GM12878 (cell line): ENCODE results near the gene DDX5. TPM values are rescaled to one million over a fixed set of nuclear protein-coding genes. Genes with fewer than 3 reads are reported as not detected.

Source experiments
- ATAC-seq: fragments of 200-7000 bp; cut with Tn5 transposase; 3 replicates; pipeline ENCODE4 v1.9.1; 2020; ENCODE audit warnings: mild to moderate bottlenecking, moderate library complexity
- BruUV-seq: library from RNA; stranded (reverse); fragments of 400-500 nt; replicated peaks from 2 replicates; lab custom pipeline; 2021; lab: Mats Ljungman, UMichigan
- CTCF ChIA-PET: fragments of 300-600 bp; sonication (Branson Sonifier 250); formaldehyde crosslinking; extraction: SDS; loops from one replicate; lab custom pipeline; 2021; ENCODE audit warnings: inconsistent platforms; lab: Yijun Ruan, JAX
- POLR2A ChIA-PET: fragments of 350-600 bp; formaldehyde crosslinking; extraction: SDS; loops from one replicate; lab custom pipeline; 2021; ENCODE audit warnings: inconsistent platforms; lab: Charles Lee
- RAD21 ChIA-PET: fragments of 300-600 bp; sonication (Branson Sonifier 250); formaldehyde crosslinking; loops from one replicate; lab custom pipeline; 2023; ENCODE audit warnings: antibody characterized with exemption; ENCODE audit not compliant: unreplicated experiment; lab: Charles Lee
- SMC1A ChIA-PET: fragments of 300-600 bp; sonication (Branson Sonifier 250); formaldehyde crosslinking; loops from one replicate; lab custom pipeline; 2023; ENCODE audit not compliant: unreplicated experiment, uncharacterized antibody; lab: Charles Lee
- DNase-seq: peaks from one replicate; pipeline ENCODE4 v3.0.0-alpha.2; 2011; ENCODE audit warnings: low read depth, low spot score
- FAIRE-seq: peaks from 3 replicates; lab custom pipeline; 2011; peaks lifted over from hg19 to GRCh38; lab: Jason Lieb, UNC
- H2AFZ ChIP-seq: 2 replicates; pipeline ENCODE4 v1.6.0; 2011; ENCODE audit warnings: low read depth, low read length, control low read depth; ENCODE audit not compliant: control insufficient read depth
- H3K27ac ChIP-seq: 2 replicates; pipeline ENCODE4 v1.5.1; 2011; ENCODE audit warnings: control low read depth; ENCODE audit not compliant: control insufficient read depth, insufficient read depth
- H3K27me3 ChIP-seq, 2 experiments: replicated peaks in 1 of 2; 2 replicates each; pipeline versions ENCODE4 v1.6.0 to v1.6.1; 2011; ENCODE audit warnings: low read length in 1 of 2; ENCODE audit not compliant: control insufficient read depth in 2 of 2, insufficient read depth in 2 of 2
- H3K36me3 ChIP-seq, 2 experiments: 2 replicates each; pipeline ENCODE4 v1.5.1; 2011; ENCODE audit warnings: low read length in 1 of 2; ENCODE audit not compliant: control insufficient read depth in 2 of 2, insufficient read depth in 2 of 2
- H3K4me1 ChIP-seq: 2 replicates; pipeline ENCODE4 v1.6.1; 2011; ENCODE audit warnings: mild to moderate bottlenecking, low read length, moderate library complexity, mixed read lengths; ENCODE audit not compliant: control insufficient read depth, insufficient read depth
- H3K4me2 ChIP-seq: 2 replicates; pipeline ENCODE4 v1.6.0; 2011; ENCODE audit warnings: control low read depth; ENCODE audit not compliant: control insufficient read depth, insufficient read depth
- H3K4me3 ChIP-seq: fragments of 200-600 bp; sonication (generic); 2 replicates; pipeline ENCODE4 v1.5.1; 2016
- H3K79me2 ChIP-seq: 2 replicates; pipeline ENCODE4 v1.6.0; 2011; ENCODE audit warnings: low read length; ENCODE audit not compliant: control insufficient read depth, insufficient read depth
- H3K9ac ChIP-seq: 2 replicates; pipeline ENCODE4 v1.8.0; 2011; ENCODE audit warnings: low read length, control low read depth, mixed read lengths; ENCODE audit not compliant: control insufficient read depth, insufficient read depth
- H3K9me3 ChIP-seq: replicated peaks from 3 replicates; pipeline ENCODE4 v1.5.1; 2011; ENCODE audit warnings: mild to moderate bottlenecking, low read length; ENCODE audit not compliant: control insufficient read depth, insufficient read depth
- H4K20me1 ChIP-seq: 2 replicates; pipeline ENCODE4 v1.6.0; 2011; ENCODE audit not compliant: control insufficient read depth, insufficient read depth
- ASH2L ChIP-seq: fragments of 300-600, 200-600 bp; sonication (generic); IDR thresholded peaks from 2 replicates; pipeline ENCODE4 v1.6.1; 2017; ENCODE audit warnings: low read depth, mild to moderate bottlenecking, borderline replicate concordance
- BHLHE40 ChIP-seq, 2 experiments: fragments of 450-650 bp in 1 of 2; IDR thresholded peaks; 2 replicates each; pipeline ENCODE4 v1.6.1; 2011 to 2017; ENCODE audit warnings: low read depth in 2 of 2, borderline replicate concordance in 1 of 2, improper control_type of control experiment in 1 of 2, low read length in 1 of 2, mild to moderate bottlenecking in 1 of 2
- CTCF ChIP-seq, 3 experiments: IDR thresholded peaks in 2 of 3; conservative IDR thresholded peaks in 1 of 3; 2 replicates each; pipeline ENCODE4 v1.5.1; 2011; ENCODE audit warnings: low read depth in 3 of 3, low read length in 3 of 3, mild to moderate bottlenecking in 3 of 3, control low read depth in 2 of 3, moderate library complexity in 2 of 3, inconsistent platforms in 1 of 3, mixed read lengths in 1 of 3; ENCODE audit not compliant: control insufficient read depth in 2 of 3, insufficient read depth in 1 of 3; ENCODE audit errors: extremely low read depth in 1 of 3
- EED ChIP-seq: sonication (generic); IDR thresholded peaks from 2 replicates; pipeline ENCODE4 v1.6.1; 2016; ENCODE audit warnings: antibody characterized with exemption, low read depth
- NRF1 ChIP-seq: conservative IDR thresholded peaks from 2 replicates; pipeline ENCODE4 v1.6.1; 2011; ENCODE audit warnings: mild to moderate bottlenecking, low read depth, low read length, improper control_type of control experiment
- SIN3A ChIP-seq: IDR thresholded peaks from 2 replicates; pipeline ENCODE4 v1.6.1; 2012; ENCODE audit warnings: low read depth, low read length, improper control_type of control experiment
- WGBS: methylation state at CpG from one replicate; pipeline ENCODE4 v1.1.6; 2016; ENCODE audit warnings: low lambda C conversion rate; ENCODE audit not compliant: insufficient replicate concordance, insufficient coverage; ENCODE audit errors: missing lambda C conversion rate; 5-methylcytosine and 5-hydroxymethylcytosine counted together
- in situ Hi-C: fragments of 300-500 bp; cut with MboI; formaldehyde crosslinking; loops from 9 replicates; pipeline ENCODE4 v1.14.3; 2018; ENCODE audit warnings: mixed read lengths
- intact Hi-C: fragments of 100-400 bp; cut with micrococcal nuclease; formaldehyde crosslinking; loops from one replicate; pipeline ENCODE4 v1.14.2; 2022; ENCODE audit not compliant: unreplicated experiment
- polyA plus RNA-seq, 11 experiments: library from polyadenylated mRNA; depleted of rRNA in 4 of 11; unstranded in 6 of 11; stranded (reverse) in 5 of 11; fragments of >200 nt; fragmentation: Nextera tagmentation in 4 of 11; fragmentation: Illumina TruSeq in 1 of 11; extraction: Ambion mirVana in 4 of 11; extraction: Trizol in 1 of 11; gene quantifications; 1 replicate in 1 of 11; 2 replicates in 10 of 11; pipeline versions ENCODE4 v1.2.1 to v1.2.3, GENCODE V29; 2011 to 2016; ENCODE audit warnings: inconsistent platforms in 2 of 11, missing spikeins in 2 of 11, low read depth in 1 of 11
- total RNA-seq, 4 experiments: library from RNA; depleted of rRNA in 3 of 4; stranded (reverse); fragments of >200 nt in 3 of 4; fragmentation: Illumina TruSeq in 1 of 4; extraction: Trizol in 1 of 4; gene quantifications; 2 replicates each; pipeline versions ENCODE4 v1.2.1 to v1.2.3, GENCODE V29; 2013 to 2021

Gene DDX5
- total and polyA plus RNA-seq, 10 of the 15 experiments (the other 5 are each of a cell fraction or from before 2014, with no cell fraction given), result 257 to 1,423 (median 719) TPM

GRCh38 chr17:64472564-64472963 lies 33.5 kb downstream of the DDX5 start:
- BruUV-seq, result no TSS peak
- RAD21 ChIA-PET, result no interaction called here
- intact Hi-C loops (no loop called here), in situ Hi-C loops (no loop called here)
- no peak for DNase-seq
- H4K20me1 ChIP-seq, result no peaks in the 10 kb centered on the region
- 73% methylated on average over 2 of the region's 2 CpGs for WGBS
- H3K4me2 ChIP-seq, result no peak overlapping the region
- no peak for ATAC-seq
- POLR2A ChIA-PET, result no interaction called here
- SMC1A ChIA-PET, result interaction anchor here (0.6 kb wide), 1 partner anchor 177 kb away, joined by 3 read pairs; no protein-coding TSS in a partner anchor
- CTCF ChIA-PET, result interaction anchor here (1.2 to 1.4 kb wide), 2 partner anchors 18 to 53 kb away, joined by 5 to 6 read pairs; no protein-coding TSS in a partner anchor
- H3K9ac ChIP-seq, result no peak overlapping the region
- H3K79me2 ChIP-seq, result no peaks in the 10 kb centered on the region
- peaks cover 0 to 5% of the 10 kb centered on the region in 2 experiments; a peak in 1 of 4 replicates for H3K36me3 ChIP-seq
- FAIRE-seq, result no peak
- no peak overlapping the region for H3K4me3 ChIP-seq
- no peak overlapping the region for H3K27ac ChIP-seq
- no peaks in the 10 kb centered on the region for H3K9me3 ChIP-seq
- no peak overlapping the region for H2AFZ ChIP-seq
- H3K4me1 ChIP-seq, result no peaks in the 10 kb centered on the region
- no peaks in the 10 kb centered on the region for H3K27me3 ChIP-seq
- no peak for TF ChIP-seq CTCF (IDR thresholded peaks at IDR 0.05 in 2 of 3, conservative IDR thresholded peaks at IDR 0.05 in 1 of 3; ENCODE audit: control insufficient read depth in 2 of 3, extremely low read depth in 1 of 3, insufficient read depth in 1 of 3, low read depth in 3 of 3, low read length in 3 of 3)
- no peak for TF ChIP-seq NRF1
- TF ChIP-seq EED, result no peak
- TF ChIP-seq SIN3A, result no peak
- TF ChIP-seq BHLHE40 (IDR thresholded peaks at IDR 0.05; ENCODE audit: borderline replicate concordance in 1 of 2, low read depth in 2 of 2, low read length in 1 of 2), result no peak
- TF ChIP-seq ASH2L, result no peak
- TF ChIP-seq, all 136 proteins: peak for 0
